ENCODE results near the gene EMB. TPM values are rescaled to one million over a fixed set of nuclear protein-coding genes. Genes with fewer than 3 reads are reported as not detected.

The EMB gene
- total and polyA plus RNA-seq, 2 experiments from 2014 or later: 24.6 to 40.0 TPM

DNA sequence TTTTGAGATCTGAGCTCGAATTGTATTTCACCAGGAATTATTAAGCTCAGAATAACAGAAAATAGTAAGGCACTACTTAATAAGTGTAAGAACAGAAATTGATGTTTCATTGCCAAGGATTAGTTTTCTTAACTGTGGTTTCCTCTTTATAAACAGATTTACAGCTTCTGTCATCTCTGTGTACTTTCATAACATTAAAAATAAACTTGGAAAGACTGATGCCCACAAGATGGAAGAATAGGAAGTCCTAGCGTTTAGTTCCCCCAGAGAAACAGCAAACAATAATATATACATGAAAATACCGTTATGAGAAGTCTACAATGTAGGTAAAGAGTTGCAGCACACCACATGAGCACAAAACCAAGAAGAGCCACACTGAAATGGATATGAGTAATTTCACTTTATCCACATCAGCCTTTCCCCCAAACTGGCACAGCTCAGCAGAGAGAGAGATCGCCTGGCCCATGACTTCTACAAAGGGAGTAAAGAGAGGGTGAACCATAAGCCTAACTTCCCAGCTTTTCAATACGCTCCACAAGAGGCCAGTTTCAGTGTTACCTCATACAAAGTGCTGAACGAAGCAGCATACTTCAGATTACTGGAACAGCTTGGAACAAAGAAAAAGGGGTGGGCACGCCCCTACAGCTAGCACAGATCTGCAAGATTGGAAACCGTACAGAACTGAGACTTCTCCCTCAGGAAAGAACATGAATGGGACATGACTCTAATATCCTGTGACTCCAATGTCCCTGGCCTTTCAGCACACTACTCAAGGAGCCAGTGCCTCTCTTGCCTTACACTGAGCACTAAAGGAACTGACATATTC, 75.4 kb downstream of the EMB start:
- Mint-ChIP-seq H3K27ac (no peak overlapping the region), H3K9me3 (peaks cover 88% of the 10 kb centered on the region), H3K4me1 (no peaks in the 10 kb centered on the region; the same call in 2 of the 3 replicates), H3K36me3 (ENCODE audit: low read depth) (peaks cover 51% of the 10 kb centered on the region), H3K27me3 (ENCODE audit: insufficient read depth, low read depth, poor library complexity) (peaks cover 2% of the 10 kb centered on the region), H3K4me3 (no peak overlapping the region)
- Histone ChIP-seq H3F3A (replicated peaks; ENCODE audit: low read depth) (no peaks in the 10 kb centered on the region), H3K36me3 (ENCODE audit: insufficient read depth) (no peaks in the 10 kb centered on the region; the same call in 1 of the 2 replicates), H3K4me1 (ENCODE audit: insufficient read depth) (no peaks in the 10 kb centered on the region), H3K27ac (ENCODE audit: low read depth) (no peak overlapping the region), H2AFZ (no peak overlapping the region), H4K20me1 (replicated peaks; ENCODE audit: insufficient read depth) (no peaks in the 10 kb centered on the region), H3K4me2 (no peak overlapping the region), H3K9me2 (ENCODE audit: insufficient read depth) (no peaks in the 10 kb centered on the region), H3K27me3 (ENCODE audit: insufficient read depth) (no peaks in the 10 kb centered on the region), H3K4me3 (no peak overlapping the region), H3K79me2 (replicated peaks; ENCODE audit: insufficient read depth) (no peaks in the 10 kb centered on the region)
- TF ChIP-seq, protein P1, sequence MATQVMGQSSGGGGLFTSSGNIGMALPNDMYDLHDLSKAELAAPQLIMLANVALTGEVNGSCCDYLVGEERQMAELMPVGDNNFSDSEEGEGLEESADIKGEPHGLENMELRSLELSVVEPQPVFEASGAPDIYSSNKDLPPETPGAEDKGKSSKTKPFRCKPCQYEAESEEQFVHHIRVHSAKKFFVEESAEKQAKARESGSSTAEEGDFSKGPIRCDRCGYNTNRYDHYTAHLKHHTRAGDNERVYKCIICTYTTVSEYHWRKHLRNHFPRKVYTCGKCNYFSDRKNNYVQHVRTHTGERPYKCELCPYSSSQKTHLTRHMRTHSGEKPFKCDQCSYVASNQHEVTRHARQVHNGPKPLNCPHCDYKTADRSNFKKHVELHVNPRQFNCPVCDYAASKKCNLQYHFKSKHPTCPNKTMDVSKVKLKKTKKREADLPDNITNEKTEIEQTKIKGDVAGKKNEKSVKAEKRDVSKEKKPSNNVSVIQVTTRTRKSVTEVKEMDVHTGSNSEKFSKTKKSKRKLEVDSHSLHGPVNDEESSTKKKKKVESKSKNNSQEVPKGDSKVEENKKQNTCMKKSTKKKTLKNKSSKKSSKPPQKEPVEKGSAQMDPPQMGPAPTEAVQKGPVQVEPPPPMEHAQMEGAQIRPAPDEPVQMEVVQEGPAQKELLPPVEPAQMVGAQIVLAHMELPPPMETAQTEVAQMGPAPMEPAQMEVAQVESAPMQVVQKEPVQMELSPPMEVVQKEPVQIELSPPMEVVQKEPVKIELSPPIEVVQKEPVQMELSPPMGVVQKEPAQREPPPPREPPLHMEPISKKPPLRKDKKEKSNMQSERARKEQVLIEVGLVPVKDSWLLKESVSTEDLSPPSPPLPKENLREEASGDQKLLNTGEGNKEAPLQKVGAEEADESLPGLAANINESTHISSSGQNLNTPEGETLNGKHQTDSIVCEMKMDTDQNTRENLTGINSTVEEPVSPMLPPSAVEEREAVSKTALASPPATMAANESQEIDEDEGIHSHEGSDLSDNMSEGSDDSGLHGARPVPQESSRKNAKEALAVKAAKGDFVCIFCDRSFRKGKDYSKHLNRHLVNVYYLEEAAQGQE (IDR thresholded peaks at IDR 0.05; ENCODE audit: unreplicated experiment): no peak
- TF ChIP-seq, protein P2, sequence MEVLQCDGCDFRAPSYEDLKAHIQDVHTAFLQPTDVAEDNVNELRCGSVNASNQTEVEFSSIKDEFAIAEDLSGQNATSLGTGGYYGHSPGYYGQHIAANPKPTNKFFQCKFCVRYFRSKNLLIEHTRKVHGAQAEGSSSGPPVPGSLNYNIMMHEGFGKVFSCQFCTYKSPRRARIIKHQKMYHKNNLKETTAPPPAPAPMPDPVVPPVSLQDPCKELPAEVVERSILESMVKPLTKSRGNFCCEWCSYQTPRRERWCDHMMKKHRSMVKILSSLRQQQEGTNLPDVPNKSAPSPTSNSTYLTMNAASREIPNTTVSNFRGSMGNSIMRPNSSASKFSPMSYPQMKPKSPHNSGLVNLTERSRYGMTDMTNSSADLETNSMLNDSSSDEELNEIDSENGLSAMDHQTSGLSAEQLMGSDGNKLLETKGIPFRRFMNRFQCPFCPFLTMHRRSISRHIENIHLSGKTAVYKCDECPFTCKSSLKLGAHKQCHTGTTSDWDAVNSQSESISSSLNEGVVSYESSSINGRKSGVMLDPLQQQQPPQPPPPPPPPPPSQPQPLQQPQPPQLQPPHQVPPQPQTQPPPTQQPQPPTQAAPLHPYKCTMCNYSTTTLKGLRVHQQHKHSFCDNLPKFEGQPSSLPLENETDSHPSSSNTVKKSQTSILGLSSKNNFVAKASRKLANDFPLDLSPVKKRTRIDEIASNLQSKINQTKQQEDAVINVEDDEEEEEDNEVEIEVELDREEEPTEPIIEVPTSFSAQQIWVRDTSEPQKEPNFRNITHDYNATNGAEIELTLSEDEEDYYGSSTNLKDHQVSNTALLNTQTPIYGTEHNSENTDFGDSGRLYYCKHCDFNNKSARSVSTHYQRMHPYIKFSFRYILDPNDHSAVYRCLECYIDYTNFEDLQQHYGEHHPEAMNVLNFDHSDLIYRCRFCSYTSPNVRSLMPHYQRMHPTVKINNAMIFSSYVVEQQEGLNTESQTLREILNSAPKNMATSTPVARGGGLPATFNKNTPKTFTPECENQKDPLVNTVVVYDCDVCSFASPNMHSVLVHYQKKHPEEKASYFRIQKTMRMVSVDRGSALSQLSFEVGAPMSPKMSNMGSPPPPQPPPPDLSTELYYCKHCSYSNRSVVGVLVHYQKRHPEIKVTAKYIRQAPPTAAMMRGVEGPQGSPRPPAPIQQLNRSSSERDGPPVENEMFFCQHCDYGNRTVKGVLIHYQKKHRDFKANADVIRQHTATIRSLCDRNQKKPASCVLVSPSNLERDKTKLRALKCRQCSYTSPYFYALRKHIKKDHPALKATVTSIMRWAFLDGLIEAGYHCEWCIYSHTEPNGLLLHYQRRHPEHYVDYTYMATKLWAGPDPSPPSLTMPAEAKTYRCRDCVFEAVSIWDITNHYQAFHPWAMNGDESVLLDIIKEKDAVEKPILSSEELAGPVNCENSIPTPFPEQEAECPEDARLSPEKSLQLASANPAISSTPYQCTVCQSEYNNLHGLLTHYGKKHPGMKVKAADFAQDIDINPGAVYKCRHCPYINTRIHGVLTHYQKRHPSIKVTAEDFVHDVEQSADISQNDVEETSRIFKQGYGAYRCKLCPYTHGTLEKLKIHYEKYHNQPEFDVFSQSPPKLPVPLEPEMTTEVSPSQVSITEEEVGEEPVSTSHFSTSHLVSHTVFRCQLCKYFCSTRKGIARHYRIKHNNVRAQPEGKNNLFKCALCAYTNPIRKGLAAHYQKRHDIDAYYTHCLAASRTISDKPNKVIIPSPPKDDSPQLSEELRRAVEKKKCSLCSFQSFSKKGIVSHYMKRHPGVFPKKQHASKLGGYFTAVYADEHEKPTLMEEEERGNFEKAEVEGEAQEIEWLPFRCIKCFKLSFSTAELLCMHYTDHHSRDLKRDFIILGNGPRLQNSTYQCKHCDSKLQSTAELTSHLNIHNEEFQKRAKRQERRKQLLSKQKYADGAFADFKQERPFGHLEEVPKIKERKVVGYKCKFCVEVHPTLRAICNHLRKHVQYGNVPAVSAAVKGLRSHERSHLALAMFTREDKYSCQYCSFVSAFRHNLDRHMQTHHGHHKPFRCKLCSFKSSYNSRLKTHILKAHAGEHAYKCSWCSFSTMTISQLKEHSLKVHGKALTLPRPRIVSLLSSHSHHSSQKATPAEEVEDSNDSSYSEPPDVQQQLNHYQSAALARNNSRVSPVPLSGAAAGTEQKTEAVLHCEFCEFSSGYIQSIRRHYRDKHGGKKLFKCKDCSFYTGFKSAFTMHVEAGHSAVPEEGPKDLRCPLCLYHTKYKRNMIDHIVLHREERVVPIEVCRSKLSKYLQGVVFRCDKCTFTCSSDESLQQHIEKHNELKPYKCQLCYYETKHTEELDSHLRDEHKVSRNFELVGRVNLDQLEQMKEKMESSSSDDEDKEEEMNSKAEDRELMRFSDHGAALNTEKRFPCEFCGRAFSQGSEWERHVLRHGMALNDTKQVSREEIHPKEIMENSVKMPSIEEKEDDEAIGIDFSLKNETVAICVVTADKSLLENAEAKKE (CRISPR knock-in tag; IDR thresholded peaks at IDR 0.05): no peak
- TF ChIP-seq EZH2phosphoT487 (IDR thresholded peaks at IDR 0.05; ENCODE audit: unreplicated experiment): no peak
- TF ChIP-seq EZH2 (IDR thresholded peaks at IDR 0.05; ENCODE audit: low read depth, unreplicated experiment): no peak
- no peak for TF ChIP-seq ZNF114 (CRISPR knock-in tag; IDR thresholded peaks at IDR 0.05)
- no peak for TF ChIP-seq STAT1 (IDR thresholded peaks at IDR 0.05; ENCODE audit: unreplicated experiment)
- TF ChIP-seq POLR2AphosphoS5 (IDR thresholded peaks at IDR 0.05; ENCODE audit: low read depth): no peak
- TF ChIP-seq, protein P3, sequence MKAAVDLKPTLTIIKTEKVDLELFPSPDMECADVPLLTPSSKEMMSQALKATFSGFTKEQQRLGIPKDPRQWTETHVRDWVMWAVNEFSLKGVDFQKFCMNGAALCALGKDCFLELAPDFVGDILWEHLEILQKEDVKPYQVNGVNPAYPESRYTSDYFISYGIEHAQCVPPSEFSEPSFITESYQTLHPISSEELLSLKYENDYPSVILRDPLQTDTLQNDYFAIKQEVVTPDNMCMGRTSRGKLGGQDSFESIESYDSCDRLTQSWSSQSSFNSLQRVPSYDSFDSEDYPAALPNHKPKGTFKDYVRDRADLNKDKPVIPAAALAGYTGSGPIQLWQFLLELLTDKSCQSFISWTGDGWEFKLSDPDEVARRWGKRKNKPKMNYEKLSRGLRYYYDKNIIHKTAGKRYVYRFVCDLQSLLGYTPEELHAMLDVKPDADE (IDR thresholded peaks at IDR 0.05): no peak
- no peak for TF ChIP-seq CREB1 (CRISPR knock-in tag; IDR thresholded peaks at IDR 0.05; ENCODE audit: low read depth)
- TF ChIP-seq JUNB (IDR thresholded peaks at IDR 0.05; ENCODE audit: unreplicated experiment): no peak
- TF ChIP-seq NANOG (IDR thresholded peaks at IDR 0.05; ENCODE audit: borderline replicate concordance): no peak
- TF ChIP-seq, protein P4, sequence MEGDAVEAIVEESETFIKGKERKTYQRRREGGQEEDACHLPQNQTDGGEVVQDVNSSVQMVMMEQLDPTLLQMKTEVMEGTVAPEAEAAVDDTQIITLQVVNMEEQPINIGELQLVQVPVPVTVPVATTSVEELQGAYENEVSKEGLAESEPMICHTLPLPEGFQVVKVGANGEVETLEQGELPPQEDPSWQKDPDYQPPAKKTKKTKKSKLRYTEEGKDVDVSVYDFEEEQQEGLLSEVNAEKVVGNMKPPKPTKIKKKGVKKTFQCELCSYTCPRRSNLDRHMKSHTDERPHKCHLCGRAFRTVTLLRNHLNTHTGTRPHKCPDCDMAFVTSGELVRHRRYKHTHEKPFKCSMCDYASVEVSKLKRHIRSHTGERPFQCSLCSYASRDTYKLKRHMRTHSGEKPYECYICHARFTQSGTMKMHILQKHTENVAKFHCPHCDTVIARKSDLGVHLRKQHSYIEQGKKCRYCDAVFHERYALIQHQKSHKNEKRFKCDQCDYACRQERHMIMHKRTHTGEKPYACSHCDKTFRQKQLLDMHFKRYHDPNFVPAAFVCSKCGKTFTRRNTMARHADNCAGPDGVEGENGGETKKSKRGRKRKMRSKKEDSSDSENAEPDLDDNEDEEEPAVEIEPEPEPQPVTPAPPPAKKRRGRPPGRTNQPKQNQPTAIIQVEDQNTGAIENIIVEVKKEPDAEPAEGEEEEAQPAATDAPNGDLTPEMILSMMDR (conservative IDR thresholded peaks at IDR 0.05; ENCODE audit: low read depth in 2 of 2): no peak
- TF ChIP-seq ZNF331 (CRISPR knock-in tag; IDR thresholded peaks at IDR 0.05; ENCODE audit: low read depth): no peak
- ATAC-seq (no peak), DNase-seq (ENCODE audit: low spot score) (no peak)
